ENCODE measurements around the gene MPP1. TPM values are rescaled to one million over a fixed set of nuclear protein-coding genes. Genes with fewer than 3 reads are reported as not detected.
A peak's percentile ranks its signal among the peaks of the same experiment; 100 is the strongest.

Gene MPP1
- total and polyA plus RNA-seq, 9 of the 15 experiments (the other 6 are each of a cell fraction or from before 2014, with no cell fraction given) = 227 to 395 (median 283) TPM

- TF ChIP-seq, protein P1, sequence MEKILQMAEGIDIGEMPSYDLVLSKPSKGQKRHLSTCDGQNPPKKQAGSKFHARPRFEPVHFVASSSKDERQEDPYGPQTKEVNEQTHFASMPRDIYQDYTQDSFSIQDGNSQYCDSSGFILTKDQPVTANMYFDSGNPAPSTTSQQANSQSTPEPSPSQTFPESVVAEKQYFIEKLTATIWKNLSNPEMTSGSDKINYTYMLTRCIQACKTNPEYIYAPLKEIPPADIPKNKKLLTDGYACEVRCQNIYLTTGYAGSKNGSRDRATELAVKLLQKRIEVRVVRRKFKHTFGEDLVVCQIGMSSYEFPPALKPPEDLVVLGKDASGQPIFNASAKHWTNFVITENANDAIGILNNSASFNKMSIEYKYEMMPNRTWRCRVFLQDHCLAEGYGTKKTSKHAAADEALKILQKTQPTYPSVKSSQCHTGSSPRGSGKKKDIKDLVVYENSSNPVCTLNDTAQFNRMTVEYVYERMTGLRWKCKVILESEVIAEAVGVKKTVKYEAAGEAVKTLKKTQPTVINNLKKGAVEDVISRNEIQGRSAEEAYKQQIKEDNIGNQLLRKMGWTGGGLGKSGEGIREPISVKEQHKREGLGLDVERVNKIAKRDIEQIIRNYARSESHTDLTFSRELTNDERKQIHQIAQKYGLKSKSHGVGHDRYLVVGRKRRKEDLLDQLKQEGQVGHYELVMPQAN (IDR thresholded peaks at IDR 0.05; ENCODE audit: borderline replicate concordance) = peak; percentile 43; the same call in 1 of the 2 replicates
- peak; percentile 81 for TF ChIP-seq ZBTB40 (IDR thresholded peaks at IDR 0.05)
- TF ChIP-seq ZBTB40 (CRISPR knock-in tag; IDR thresholded peaks at IDR 0.05) = no peak
- TF ChIP-seq MEIS2 (IDR thresholded peaks at IDR 0.05; ENCODE audit: partially characterized antibody) = peak; percentile 91
- TF ChIP-seq, protein P2, sequence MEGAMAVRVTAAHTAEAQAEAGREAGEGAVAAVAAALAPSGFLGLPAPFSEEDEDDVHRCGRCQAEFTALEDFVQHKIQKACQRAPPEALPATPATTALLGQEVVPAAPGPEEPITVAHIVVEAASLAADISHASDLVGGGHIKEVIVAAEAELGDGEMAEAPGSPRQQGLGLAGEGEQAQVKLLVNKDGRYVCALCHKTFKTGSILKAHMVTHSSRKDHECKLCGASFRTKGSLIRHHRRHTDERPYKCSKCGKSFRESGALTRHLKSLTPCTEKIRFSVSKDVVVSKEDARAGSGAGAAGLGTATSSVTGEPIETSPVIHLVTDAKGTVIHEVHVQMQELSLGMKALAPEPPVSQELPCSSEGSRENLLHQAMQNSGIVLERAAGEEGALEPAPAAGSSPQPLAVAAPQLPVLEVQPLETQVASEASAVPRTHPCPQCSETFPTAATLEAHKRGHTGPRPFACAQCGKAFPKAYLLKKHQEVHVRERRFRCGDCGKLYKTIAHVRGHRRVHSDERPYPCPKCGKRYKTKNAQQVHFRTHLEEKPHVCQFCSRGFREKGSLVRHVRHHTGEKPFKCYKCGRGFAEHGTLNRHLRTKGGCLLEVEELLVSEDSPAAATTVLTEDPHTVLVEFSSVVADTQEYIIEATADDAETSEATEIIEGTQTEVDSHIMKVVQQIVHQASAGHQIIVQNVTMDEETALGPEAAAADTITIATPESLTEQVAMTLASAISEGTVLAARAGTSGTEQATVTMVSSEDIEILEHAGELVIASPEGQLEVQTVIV (CRISPR knock-in tag; IDR thresholded peaks at IDR 0.05; ENCODE audit: borderline replicate concordance) = no peak
- peak; percentile 77 for TF ChIP-seq HMGN3 (IDR thresholded peaks at IDR 0.05; ENCODE audit: borderline replicate concordance, extremely low read depth, insufficient read length, low read depth, low read length)
- TF ChIP-seq C11orf30 (IDR thresholded peaks at IDR 0.05; ENCODE audit: low read depth) = 0 out of 2 replicates have a peak, but pooled peaks have one; percentile 21
- TF ChIP-seq PRPF4 (IDR thresholded peaks at IDR 0.05; ENCODE audit: insufficient read depth, low read depth, low read length, poor library complexity, severe bottlenecking) = peak; percentile 75
- TF ChIP-seq, protein P3, sequence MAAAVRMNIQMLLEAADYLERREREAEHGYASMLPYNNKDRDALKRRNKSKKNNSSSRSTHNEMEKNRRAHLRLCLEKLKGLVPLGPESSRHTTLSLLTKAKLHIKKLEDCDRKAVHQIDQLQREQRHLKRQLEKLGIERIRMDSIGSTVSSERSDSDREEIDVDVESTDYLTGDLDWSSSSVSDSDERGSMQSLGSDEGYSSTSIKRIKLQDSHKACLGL (CRISPR knock-in tag; IDR thresholded peaks at IDR 0.05; ENCODE audit: borderline replicate concordance, poor library complexity, severe bottlenecking) = peak; percentile 18
Observed at GRCh38 chrX:154762537-154763296, 42.6 kb downstream of the MPP1 start, which contains the start of gene DKC1 (continued).
